T-helper 2 cell (primary cell): ENCODE data around the gene PPFIBP1.

Experiments
- DNase-seq, 5 experiments: peaks; one replicate each; pipeline versions ENCODE4 v3.0.0 to v3.0.0-alpha.2; 2012 to 2022

PPFIBP1 gene

GRCh38 chr12:27673101-27673718, 149.2 kb downstream of the PPFIBP1 start:
- DNase-seq: no peak

GRCh38 chr12:27674989-27675388, 151.0 kb downstream of the PPFIBP1 start:
- DNase-seq: peak in 1 of 5 experiments; percentile 16

GRCh38 chr12:27680619-27681018, 156.6 kb downstream of the PPFIBP1 start:
- no peak for DNase-seq

DNA sequence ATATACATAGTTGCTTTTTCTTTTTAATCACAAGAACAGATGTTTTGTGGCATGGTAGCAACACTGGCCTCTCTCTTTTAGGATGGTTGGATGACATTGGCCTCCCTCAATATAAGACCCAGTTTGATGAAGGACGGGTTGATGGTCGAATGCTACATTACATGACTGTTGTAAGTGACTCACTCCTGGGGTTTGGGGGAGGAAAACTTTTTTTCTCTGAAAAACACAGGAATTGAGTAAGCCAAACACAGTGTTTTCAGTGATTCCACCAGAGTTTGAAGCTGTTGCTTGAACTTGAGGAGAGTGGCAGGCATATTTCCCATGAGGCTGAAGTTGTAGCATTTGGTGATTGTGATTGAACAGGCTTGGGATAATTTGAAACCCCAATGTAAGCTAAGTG, 158.5 kb downstream of the PPFIBP1 start:
- DNase-seq: no peak

DNA sequence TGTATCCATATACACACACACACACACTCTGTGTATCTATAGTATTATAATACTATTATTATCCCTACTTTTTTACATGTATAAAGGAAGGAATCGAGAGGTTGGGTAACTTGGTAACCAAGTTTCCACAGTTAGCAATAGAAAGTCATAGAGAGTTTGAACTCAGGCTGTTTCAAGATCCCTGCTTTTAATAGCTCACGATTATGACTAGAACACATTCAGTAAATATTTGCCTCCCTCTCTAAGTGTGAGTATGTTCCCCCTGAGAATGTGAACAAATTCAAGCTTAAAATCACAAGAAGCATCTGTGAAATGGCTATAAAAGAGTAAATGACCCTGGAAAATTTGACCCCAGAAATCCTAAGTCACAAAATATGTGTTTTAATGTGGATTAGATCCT, 161.3 kb downstream of the PPFIBP1 start:
- DNase-seq: no peak

GRCh38 chr12:27686147-27686546, 162.1 kb downstream of the PPFIBP1 start:
- no peak for DNase-seq

DNA sequence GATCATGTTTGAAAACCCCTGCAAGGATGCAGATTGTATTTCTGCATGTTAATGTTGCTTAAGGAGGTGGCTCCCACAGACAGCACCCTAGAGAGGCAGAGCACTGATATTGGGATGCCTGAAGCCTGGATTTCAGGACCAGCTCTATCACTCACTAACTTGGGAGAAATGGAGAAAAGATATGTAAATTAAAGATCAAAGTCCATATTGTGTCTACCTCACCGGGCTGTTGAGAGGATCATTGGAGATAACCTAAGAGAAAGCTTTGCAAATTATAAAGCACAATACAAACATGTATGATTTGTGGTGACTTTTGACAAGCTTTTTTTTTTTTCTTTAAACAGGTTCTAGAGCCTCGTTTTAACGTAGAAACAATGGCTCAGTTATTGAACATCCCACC, 164.7 kb downstream of the PPFIBP1 start:
- DNase-seq: no peak

DNA sequence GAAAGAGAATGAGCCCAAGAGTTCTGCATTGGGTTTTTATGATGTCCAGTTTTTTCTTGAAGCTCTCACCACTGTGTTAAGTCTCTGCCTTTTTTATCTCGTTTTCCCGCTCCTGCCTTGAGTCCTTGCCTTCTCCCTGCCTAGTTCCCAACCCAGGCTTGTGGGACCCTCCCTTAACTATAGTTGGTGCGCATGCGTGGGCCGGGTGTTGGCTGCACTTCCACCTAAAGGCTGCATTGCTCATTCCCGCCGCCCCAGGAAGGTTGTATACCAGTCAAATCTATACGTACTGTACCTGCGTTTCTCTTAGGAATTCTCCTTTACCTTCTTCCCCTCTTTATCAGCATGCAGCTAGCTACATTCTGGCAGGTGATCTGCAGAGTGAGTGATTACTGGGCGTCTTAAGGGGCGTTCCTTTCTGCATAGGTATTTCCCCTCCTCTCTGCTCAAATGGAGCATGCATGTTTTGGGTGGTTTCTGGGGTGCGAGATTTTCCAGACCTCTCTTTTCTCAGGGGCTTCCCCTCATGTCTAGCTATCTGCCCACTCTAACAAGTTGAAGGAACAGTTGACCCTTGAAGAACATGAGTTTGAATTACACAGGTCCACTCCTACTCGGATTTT, 165.7 kb downstream of the PPFIBP1 start:
- DNase-seq: no peak

DNA sequence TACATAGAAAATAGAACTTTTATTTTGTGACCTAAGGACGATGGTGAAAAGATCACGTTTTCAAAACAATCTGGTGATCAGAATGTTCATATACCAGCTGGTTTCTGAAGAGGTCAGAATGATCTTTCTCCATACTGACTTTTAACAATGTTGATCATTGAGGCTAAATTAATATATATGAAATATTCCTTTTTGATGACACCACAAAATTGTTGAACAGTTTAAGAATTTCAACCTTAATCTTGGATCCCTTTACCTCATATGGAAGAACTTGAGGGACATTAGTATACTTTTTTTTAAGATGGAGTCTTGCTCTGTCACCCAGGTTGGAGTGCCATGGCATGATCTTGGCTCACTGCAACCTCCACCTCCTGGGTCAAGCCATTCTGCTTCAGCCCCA, 169.4 kb downstream of the PPFIBP1 start:
- DNase-seq: no peak

DNA sequence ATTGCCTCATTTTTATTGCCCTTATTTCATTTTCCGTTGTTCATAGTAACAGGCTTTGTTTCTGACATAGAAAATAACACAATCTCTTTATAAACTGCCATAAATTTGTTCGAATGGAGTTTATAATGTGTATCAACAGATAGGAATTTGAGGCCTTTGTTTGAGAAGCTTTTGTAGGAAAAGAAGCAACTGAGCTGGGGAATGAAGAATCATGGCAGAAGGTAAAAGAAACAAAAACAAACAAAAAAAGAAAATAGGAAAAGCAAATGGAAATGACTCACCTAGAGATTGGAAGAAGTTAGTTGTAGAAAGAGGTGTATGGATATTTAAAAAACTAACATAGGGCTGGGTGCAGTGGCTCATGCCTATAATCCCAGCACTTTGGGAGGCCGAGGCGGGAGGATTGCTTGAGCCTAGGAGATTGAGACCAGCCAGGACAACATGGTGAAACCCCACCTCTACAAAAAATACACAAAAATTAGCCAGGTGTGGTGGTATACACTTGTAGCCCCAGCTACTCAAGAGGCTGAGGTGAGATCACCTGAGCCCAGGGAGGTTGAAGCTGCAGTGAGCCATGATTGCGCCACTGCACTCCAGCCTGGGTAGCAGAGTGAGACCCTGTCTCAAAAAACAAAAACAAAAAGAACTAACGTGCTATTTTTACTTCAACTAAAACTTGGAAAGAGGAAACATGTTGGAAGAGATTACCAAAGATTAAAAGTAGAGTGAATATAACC, 171.7 kb downstream of the PPFIBP1 start:
- no peak for DNase-seq

DNA sequence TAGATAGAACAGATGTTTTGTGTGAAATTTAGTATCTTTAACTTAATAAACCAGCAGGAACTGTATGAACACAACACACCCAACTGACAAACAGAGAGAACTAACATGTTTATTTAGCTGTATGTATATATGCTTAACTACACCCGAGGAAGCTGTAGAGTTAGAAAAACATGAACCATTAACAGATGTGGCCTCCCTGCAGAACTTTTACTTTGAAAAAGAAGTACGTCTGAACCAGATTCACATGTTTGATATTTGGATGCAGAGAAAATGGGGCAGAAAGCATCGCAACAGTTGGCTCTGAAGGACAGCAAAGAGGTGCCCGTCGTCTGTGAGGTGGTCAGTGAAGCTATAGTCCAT, 172.3 kb downstream of the PPFIBP1 start, which contains the start of gene REP15:
REP15 (plus strand) TSS at position 155 of the 360 bp plus-strand sequence; CDS start at position 271, 116 bp downstream.
- DNase-seq: no peak

GRCh38 chr12:27696864-27697564, 173.0 kb downstream of the PPFIBP1 start:
- DNase-seq: no peak

DNA sequence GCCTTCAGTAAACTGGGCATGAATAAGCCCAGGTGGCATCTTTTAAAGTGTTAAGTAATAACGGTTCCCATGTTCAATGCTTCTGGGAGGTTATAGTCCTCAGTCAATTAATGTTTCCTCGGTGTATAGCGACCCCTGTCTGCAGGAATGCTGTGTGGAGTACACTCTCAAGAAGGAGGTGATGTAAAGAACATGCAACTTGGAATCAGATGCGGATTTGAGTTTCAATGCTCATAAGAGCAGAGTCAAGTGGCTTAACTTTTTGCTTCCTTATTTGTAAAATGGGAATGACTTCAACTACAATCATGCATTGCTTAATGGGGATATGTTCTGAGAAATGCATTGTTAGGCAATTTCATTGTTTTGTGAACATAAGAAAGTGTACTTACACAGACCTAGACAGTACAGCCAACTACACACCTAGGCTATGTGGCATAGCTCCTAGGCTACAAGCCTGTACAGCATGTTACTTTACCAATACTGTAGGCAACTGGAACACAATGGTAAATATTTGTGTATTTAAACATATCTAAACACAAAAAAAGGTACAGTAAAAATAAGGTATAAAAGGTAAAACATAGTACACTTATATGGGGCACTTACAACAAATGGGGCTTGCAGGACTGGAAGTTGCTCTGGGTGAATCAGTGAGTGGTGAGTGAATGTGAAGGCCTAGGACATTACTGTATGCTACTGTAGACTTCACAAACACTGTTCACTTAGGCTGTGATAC, 179.9 kb downstream of the PPFIBP1 start:
- DNase-seq: peak in 4 of 5 experiments; percentile 15 to 80 (median 40)

DNA sequence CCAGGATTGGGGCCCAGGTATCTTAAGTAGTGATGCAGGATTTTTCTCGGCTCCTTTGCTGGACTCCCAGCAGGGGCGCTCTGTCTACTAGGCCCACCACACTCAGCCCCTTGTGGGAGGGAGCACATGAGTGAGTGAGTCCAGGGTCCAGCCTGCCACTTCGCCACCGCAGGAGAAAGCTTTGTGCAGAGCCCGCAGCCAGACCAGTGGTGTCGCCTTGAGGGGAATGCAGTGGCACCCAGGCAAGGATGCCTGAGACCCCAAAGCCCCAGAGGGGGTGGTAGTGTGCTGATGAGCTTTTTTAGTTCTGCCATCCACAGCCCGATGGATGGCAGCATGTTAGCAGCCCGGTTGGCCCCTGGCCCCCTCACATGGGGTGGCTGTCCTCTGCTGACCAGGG, 181.3 kb downstream of the PPFIBP1 start:
- DNase-seq: no peak

- DNase-seq: no peak
Measured at GRCh38 chr12:27707216-27707615, 183.2 kb downstream of the PPFIBP1 start.

GRCh38 chr12:27709212-27709931, 185.4 kb downstream of the PPFIBP1 start:
- no peak for DNase-seq

- peak in 1 of 5 experiments; percentile 60 for DNase-seq
Measured at GRCh38 chr12:27709932-27710591, 186.1 kb downstream of the PPFIBP1 start.

DNA sequence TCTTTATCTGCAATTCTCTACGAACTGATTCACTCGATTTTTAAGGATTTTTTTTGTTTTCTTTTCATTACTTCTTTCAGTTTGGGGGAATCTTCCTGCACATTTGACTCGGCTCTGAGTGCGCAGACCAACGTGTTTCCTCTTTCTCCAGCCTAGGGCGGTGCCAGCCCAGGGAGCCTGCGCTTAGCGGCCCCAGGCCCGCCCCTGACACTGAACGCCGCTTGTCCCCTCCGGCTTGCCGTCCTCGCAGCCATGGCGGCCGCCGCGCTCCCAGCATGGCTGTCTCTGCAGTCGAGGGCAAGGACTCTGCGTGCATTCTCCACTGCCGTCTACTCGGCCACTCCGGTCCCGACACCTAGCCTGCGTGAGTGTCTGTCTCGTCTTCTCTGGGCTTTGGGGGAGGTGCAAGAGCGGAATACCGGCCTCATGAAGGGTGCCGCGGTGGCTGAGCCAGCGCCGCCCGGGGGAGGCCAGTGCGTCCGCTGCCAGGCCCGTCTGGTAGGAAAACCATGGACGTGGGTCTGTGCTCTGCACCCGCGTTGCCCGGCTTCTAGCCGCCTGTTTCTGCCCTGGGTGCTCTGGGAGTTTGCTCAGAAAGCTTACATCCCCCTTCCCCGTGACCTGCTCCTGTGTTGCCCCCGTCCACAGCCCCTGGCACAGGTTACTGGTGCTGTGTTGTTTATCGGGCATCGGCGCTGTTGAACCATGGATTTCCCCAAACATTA, 186.7 kb downstream of the PPFIBP1 start, which contains the start of gene MRPS35:
MRPS35 (plus strand) TSS at position 241 of the 725 bp plus-strand sequence; CDS start at position 253, 12 bp downstream.
- DNase-seq: peak; percentile 83 to 96 (median 87)

GRCh38 chr12:27711317-27711682, 187.3 kb downstream of the PPFIBP1 start:
- DNase-seq: peak in 1 of 5 experiments; percentile 48

DNA sequence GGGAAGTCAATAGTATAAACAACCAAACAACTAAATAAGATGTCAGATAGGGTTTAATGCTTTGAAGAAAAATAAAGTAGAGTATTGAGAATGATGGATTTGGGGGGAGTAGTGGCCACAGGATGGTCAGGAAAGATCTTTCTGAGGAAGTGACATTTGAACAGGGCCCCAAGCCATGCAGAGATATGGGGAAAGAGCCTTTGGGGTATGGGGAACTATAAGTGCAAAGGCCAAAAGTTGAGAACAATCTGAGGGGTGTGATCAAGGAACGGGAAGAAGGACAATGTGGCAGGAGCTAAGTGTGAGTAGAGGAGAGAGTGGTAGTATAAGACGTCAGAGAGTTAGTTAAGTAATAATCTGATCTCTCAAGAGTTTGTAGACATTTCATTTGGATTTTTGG, 188.0 kb downstream of the PPFIBP1 start:
- no peak for DNase-seq
